HL-60 (cell line): ENCODE measurements around the gene USP36.
A peak's percentile ranks its signal among the peaks of the same experiment; 100 is the strongest.

Experiments
- DNase-seq, 2 experiments: peaks; one replicate each; pipeline ENCODE4 v3.0.0-alpha.2; 2010 to 2020; ENCODE audit warnings: low read depth in 1 of 2, low spot score in 1 of 2
- H3K27ac ChIP-seq: fragments of 250-450 bp; sonication (Bioruptor Pico); replicated peaks from 2 replicates; pipeline ENCODE4 v1.5.1; 2020; ENCODE audit warnings: mild to moderate bottlenecking, moderate library complexity
- H3K27me3 ChIP-seq: fragments of 250-450 bp; sonication (Bioruptor Pico); 2 replicates; pipeline ENCODE4 v1.5.1; 2021; ENCODE audit warnings: mild to moderate bottlenecking, moderate library complexity; ENCODE audit not compliant: insufficient read depth, poor library complexity, severe bottlenecking
- H3K4me3 ChIP-seq: replicated peaks from 2 replicates; pipeline ENCODE4 v1.5.1; 2011; ENCODE audit warnings: mild to moderate bottlenecking, control low read depth, low read length; ENCODE audit not compliant: insufficient read depth
- CTCF ChIP-seq: IDR thresholded peaks from one replicate; pipeline ENCODE4 v1.5.1; 2011; ENCODE audit warnings: low read length, control low read depth, inconsistent platforms; ENCODE audit not compliant: insufficient read depth
- GABPA ChIP-seq: IDR thresholded peaks from 2 replicates; pipeline ENCODE4 v1.6.1; 2012; ENCODE audit warnings: low read depth
- POLR2AphosphoS5 ChIP-seq: IDR thresholded peaks from 2 replicates; pipeline ENCODE4 v1.6.1; 2012; ENCODE audit warnings: low read depth
- SPI1 ChIP-seq: IDR thresholded peaks from 2 replicates; pipeline ENCODE4 v1.6.1; 2012; ENCODE audit warnings: low read depth, mild to moderate bottlenecking, borderline replicate concordance
- TF ChIP-seq, protein P1 (sequence below): IDR thresholded peaks from 2 replicates; pipeline ENCODE4 v1.6.1; 2012; ENCODE audit warnings: low read depth; ENCODE audit not compliant: insufficient replicate concordance

The USP36 gene

DNA sequence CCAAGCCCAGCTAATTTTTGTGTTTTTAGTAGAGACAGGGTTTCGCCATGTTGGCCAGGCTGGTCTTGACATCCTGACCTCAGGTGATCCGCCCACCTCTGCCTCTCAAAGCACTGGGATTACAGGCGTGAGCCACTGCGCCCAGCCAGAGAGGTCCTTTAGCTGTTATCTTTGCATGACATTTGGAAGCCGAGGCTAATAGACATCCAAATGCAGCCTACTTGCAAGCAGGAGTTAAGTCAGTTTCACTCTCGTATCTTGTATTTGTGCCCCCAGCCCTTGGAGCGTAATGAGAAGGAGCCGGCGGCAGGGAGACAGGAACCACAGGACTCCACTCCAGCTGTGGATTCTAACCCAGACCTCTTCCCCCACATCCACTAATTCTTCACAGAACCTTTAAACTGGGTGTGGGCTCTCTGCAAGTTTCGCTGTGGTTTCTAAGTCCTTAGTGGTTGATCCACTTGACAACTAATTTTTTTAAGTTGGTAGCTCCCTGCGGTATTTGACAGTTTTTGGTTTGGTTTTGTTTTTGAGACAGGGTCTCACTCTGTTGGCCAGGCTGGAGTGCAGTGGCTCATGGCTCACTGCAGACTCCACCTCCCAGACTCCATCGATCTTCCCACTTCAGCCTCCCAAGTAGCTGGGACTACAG is 55.5 kb downstream of the USP36 start:
- DNase-seq = no peak
- TF ChIP-seq, protein P1, sequence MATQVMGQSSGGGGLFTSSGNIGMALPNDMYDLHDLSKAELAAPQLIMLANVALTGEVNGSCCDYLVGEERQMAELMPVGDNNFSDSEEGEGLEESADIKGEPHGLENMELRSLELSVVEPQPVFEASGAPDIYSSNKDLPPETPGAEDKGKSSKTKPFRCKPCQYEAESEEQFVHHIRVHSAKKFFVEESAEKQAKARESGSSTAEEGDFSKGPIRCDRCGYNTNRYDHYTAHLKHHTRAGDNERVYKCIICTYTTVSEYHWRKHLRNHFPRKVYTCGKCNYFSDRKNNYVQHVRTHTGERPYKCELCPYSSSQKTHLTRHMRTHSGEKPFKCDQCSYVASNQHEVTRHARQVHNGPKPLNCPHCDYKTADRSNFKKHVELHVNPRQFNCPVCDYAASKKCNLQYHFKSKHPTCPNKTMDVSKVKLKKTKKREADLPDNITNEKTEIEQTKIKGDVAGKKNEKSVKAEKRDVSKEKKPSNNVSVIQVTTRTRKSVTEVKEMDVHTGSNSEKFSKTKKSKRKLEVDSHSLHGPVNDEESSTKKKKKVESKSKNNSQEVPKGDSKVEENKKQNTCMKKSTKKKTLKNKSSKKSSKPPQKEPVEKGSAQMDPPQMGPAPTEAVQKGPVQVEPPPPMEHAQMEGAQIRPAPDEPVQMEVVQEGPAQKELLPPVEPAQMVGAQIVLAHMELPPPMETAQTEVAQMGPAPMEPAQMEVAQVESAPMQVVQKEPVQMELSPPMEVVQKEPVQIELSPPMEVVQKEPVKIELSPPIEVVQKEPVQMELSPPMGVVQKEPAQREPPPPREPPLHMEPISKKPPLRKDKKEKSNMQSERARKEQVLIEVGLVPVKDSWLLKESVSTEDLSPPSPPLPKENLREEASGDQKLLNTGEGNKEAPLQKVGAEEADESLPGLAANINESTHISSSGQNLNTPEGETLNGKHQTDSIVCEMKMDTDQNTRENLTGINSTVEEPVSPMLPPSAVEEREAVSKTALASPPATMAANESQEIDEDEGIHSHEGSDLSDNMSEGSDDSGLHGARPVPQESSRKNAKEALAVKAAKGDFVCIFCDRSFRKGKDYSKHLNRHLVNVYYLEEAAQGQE = no peak
- TF ChIP-seq SPI1 = no peak
- TF ChIP-seq GABPA = no peak
- TF ChIP-seq POLR2AphosphoS5 = no peak
- TF ChIP-seq CTCF = no peak
- H3K4me3 ChIP-seq = no peak overlapping the region
- H3K27ac ChIP-seq = no peak overlapping the region
- no peaks in the 10 kb centered on the region for H3K27me3 ChIP-seq

GRCh38 chr17:78784352-78784751 is 56.3 kb downstream of the USP36 start:
- H3K27me3 ChIP-seq = no peaks in the 10 kb centered on the region
- no peak overlapping the region for H3K27ac ChIP-seq
- DNase-seq = no peak
- no peak overlapping the region for H3K4me3 ChIP-seq
- TF ChIP-seq SPI1 (no peak), POLR2AphosphoS5 (no peak), GABPA (no peak), CTCF (no peak)
- TF ChIP-seq, protein P1 = no peak

GRCh38 chr17:78783711-78784324 is 56.8 kb downstream of the USP36 start:
- TF ChIP-seq POLR2AphosphoS5 (no peak), SPI1 (no peak), CTCF (no peak), GABPA (no peak)
- TF ChIP-seq, protein P1 = no peak

More at GRCh38 chr17:78783711-78784324, 56.8 kb downstream of the USP36 start:
- no peaks in the 10 kb centered on the region for H3K27me3 ChIP-seq
- DNase-seq = peak in 1 of 2 experiments; percentile 43
- H3K4me3 ChIP-seq = no peak overlapping the region
- H3K27ac ChIP-seq = no peak overlapping the region
